Uterus (tissue), 2 donors: Measurements from ENCODE around the gene NELL1.

Experiments
- POLR2A ChIP-seq, 2 donors: fragments of 450-650 bp; IDR thresholded peaks; one replicate each; pipeline ENCODE4 v1.6.1; 2016; ENCODE audit warnings: antibody characterized with exemption in 2 of 2, mild to moderate bottlenecking in 1 of 2, moderate library complexity in 1 of 2
- TF ChIP-seq, protein P1 (sequence below), 4 experiments: fragments of 200-600 bp in 2 of 4; fragments of 450-650 bp in 2 of 4; sonication (generic) in 2 of 4; IDR thresholded peaks; one replicate each; pipeline ENCODE4 v1.5.1; 2016 to 2019; ENCODE audit warnings: antibody characterized with exemption in 4 of 4, mild to moderate bottlenecking in 2 of 4, moderate library complexity in 1 of 4

DNA sequence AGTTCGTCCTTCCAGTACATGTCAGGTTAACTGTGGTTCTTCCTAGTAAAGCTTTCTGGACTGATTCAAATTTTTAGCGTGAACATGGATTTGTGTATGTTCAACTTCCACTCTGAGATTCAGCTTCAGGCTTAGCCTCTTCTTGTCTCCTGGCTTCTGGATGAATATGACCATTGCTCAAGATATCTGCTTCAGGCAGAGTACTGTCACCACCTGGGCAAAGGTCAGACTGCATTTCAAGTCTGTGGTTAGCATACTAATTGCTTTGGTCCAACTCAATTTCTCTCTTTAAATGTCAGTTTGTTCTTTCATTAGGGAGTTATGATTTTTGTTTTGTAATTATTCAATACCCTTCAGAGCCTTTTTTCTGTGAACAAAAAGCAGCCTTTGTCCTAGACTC is 440.0 kb downstream of the NELL1 start:
- TF ChIP-seq POLR2A (IDR thresholded peaks at IDR 0.05), result no peak
- TF ChIP-seq, protein P1, sequence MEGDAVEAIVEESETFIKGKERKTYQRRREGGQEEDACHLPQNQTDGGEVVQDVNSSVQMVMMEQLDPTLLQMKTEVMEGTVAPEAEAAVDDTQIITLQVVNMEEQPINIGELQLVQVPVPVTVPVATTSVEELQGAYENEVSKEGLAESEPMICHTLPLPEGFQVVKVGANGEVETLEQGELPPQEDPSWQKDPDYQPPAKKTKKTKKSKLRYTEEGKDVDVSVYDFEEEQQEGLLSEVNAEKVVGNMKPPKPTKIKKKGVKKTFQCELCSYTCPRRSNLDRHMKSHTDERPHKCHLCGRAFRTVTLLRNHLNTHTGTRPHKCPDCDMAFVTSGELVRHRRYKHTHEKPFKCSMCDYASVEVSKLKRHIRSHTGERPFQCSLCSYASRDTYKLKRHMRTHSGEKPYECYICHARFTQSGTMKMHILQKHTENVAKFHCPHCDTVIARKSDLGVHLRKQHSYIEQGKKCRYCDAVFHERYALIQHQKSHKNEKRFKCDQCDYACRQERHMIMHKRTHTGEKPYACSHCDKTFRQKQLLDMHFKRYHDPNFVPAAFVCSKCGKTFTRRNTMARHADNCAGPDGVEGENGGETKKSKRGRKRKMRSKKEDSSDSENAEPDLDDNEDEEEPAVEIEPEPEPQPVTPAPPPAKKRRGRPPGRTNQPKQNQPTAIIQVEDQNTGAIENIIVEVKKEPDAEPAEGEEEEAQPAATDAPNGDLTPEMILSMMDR (IDR thresholded peaks at IDR 0.05), result no peak
